ENCODE results near the gene SCNM1.

- TF ChIP-seq GATA2 (IDR thresholded peaks at IDR 0.05; ENCODE audit: low read depth, low read length) (no peak), GATA3 (IDR thresholded peaks at IDR 0.05; ENCODE audit: low read depth, low read length) (no peak)
Observed at GRCh38 chr1:151158751-151159251, 7.1 kb upstream of the SCNM1 start.

Measured in SH-SY5Y (cell line).